Anterior cingulate cortex (tissue), 58 donors: ENCODE results near the gene FANCG.

Source experiments
- DNase-seq, 58 donors: peaks; one replicate each; lab custom pipeline; 2025; lab: John Stamatoyannopoulos, UW

The FANCG gene

GRCh38 chr9:35070823-35071813 lies 8.6 kb downstream of the FANCG start:
- DNase-seq: no peak

- DNase-seq: no peak
Observed at GRCh38 chr9:35069020-35069419, 10.7 kb downstream of the FANCG start.

- DNase-seq: no peak
Observed at GRCh38 chr9:35067056-35067455, 12.7 kb downstream of the FANCG start.

- no peak for DNase-seq
Observed at GRCh38 chr9:35060548-35061207, 19.1 kb downstream of the FANCG start.

GRCh38 chr9:35059438-35059837 lies 20.3 kb downstream of the FANCG start:
- DNase-seq: no peak

- no peak for DNase-seq
Observed at GRCh38 chr9:35057271-35057620, 22.5 kb downstream of the FANCG start.

- no peak for DNase-seq
Observed at GRCh38 chr9:35056571-35057270, 23.0 kb downstream of the FANCG start.

GRCh38 chr9:35054871-35055644 lies 24.7 kb downstream of the FANCG start:
- DNase-seq: no peak

GRCh38 chr9:35054185-35054835 lies 25.4 kb downstream of the FANCG start:
- DNase-seq: no peak

- peak in 13 of 58 donors; percentile 2 to 48 (median 6) for DNase-seq
Observed at GRCh38 chr9:35051069-35051967, 28.4 kb downstream of the FANCG start.

- no peak for DNase-seq
Observed at GRCh38 chr9:35048511-35048910, 31.2 kb downstream of the FANCG start.

GRCh38 chr9:35044071-35044470 lies 35.7 kb downstream of the FANCG start:
- DNase-seq: no peak

- DNase-seq: no peak
Observed at GRCh38 chr9:35042891-35043545, 36.7 kb downstream of the FANCG start.

- no peak for DNase-seq
Observed at GRCh38 chr9:35042081-35042604, 37.6 kb downstream of the FANCG start.

- DNase-seq: no peak
Observed at GRCh38 chr9:35035851-35036701, 43.7 kb downstream of the FANCG start.

- no peak for DNase-seq
Observed at GRCh38 chr9:35033101-35033500, 46.6 kb downstream of the FANCG start.

GRCh38 chr9:35029852-35030251 lies 49.9 kb downstream of the FANCG start:
- no peak for DNase-seq
